GM15510 (cell line): ENCODE results near the gene MYH7.

Source experiments
- POLR2A ChIP-seq: IDR thresholded peaks from 3 replicates; pipeline ENCODE4 v1.6.1; 2011; ENCODE audit warnings: borderline replicate concordance; ENCODE audit not compliant: insufficient read length; ENCODE audit errors: extremely low read depth

Gene MYH7

DNA sequence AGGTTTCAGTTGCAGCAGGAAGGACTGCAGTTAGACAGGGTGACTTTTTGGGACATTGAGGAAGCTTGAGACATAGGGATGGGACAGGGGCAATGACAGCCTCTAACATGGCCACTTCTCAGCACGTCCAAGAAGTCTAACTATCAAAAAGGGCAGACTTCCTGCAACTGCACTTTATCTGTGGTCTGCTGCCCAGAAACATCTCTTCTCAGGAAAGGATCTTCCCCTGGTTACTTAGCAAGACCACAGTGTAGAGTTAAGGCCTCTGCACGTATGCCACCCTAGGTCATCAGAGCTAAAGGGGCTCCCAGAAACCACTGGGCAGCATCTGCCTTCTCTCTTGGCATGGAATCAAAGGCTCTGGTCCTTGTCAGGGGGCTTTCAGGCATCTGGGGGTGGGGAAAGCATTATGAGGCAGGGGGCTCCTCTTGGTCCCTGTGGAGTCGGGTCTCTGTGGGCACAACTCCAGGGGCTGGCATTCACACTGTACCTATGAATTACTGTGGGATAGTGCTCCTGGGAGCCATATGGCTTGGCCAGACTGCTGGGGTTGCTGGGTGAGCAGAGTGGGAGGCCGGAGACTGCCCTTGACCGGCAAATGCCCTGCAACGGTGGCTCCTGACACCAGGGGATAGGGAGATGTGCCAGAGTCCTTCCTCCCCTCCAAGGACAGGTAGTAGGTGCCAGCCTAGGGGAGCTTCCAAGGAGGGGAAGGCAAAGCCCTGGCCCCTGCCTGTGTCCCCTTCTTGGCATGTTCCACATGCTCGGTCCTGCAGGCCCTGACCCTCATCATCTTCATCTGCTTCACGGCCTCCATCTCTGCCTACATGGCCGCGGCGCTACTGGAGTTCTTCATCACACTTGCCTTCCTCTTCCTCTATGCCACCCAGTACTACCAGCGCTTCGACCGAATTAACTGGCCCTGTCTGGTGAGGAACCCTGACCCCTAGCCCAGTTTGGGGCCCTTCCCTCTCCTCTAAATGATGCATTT lies 57.6 kb downstream of the MYH7 start:
- TF ChIP-seq POLR2A = no peak

DNA sequence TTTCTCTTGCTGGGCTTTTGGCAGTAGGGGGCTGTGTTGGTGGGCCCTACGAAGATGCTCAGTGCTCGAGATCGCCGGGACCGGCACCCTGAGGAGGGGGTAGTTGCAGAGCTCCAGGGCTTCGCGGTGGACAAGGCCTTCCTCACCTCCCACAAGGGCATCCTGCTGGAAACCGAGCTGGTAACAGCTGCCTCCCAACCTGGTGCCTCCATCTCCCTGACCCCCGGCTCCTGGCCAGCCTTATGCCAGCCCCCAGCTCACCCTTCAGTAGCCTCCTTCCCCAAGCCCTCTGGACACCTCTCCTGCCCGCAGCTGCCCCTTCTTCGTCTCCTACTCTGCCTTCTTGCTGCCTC lies 58.3 kb downstream of the MYH7 start:
- TF ChIP-seq POLR2A = no peak

- no peak for TF ChIP-seq POLR2A
These were observed 58.8 kb downstream of the MYH7 start, which contains the start of gene CMTM5 for GRCh38 chr14:23376482-23377197. CMTM5 (plus strand) TSS chr14:23377046; CDS start chr14:23377252, 206 bp downstream.

DNA sequence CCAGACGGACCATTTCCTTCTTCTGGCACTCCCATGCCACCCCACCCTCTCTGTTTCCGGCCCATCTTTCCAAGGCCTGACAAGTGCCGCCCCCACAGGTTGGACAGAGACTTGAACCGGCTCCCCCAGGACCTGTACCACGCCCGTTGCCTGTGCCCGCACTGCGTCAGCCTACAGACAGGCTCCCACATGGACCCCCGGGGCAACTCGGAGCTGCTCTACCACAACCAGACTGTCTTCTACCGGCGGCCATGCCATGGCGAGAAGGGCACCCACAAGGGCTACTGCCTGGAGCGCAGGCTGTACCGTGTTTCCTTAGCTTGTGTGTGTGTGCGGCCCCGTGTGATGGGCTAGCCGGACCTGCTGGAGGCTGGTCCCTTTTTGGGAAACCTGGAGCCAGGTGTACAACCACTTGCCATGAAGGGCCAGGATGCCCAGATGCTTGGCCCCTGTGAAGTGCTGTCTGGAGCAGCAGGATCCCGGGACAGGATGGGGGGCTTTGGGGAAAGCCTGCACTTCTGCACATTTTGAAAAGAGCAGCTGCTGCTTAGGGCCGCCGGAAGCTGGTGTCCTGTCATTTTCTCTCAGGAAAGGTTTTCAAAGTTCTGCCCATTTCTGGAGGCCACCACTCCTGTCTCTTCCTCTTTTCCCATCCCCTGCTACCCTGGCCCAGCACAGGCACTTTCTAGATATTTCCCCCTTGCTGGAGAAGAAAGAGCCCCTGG lies 59.8 kb downstream of the MYH7 start:
- no peak for TF ChIP-seq POLR2A

GRCh38 chr14:23373041-23373440 lies 62.4 kb downstream of the MYH7 start:
- no peak for TF ChIP-seq POLR2A

GRCh38 chr14:23372509-23372908 lies 63.0 kb downstream of the MYH7 start, which contains the start of gene IL25:
IL25 (plus strand) TSS chr14:23372809.
- no peak for TF ChIP-seq POLR2A

GRCh38 chr14:23371865-23372264 lies 63.6 kb downstream of the MYH7 start:
- no peak for TF ChIP-seq POLR2A

DNA sequence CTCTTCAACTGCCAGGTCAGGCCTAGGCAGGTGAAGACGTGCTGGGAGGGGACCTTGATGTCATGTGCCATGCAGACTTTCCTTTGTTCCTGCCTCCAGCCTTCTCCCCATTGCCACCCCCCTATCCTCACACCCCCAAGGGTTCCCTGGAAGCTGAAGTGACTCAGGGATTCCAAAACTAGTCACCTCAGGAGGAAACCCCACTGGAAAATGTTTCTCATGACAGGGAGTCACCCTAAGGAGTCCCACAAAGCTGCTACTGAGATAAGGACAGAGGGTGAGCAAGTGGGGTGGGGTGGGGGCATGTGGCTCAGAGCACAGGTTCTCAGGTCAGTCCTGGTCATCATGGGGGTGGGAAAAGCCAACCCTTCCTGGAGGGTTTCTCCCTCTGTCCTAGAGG lies 65.2 kb downstream of the MYH7 start:
- TF ChIP-seq POLR2A = no peak

DNA sequence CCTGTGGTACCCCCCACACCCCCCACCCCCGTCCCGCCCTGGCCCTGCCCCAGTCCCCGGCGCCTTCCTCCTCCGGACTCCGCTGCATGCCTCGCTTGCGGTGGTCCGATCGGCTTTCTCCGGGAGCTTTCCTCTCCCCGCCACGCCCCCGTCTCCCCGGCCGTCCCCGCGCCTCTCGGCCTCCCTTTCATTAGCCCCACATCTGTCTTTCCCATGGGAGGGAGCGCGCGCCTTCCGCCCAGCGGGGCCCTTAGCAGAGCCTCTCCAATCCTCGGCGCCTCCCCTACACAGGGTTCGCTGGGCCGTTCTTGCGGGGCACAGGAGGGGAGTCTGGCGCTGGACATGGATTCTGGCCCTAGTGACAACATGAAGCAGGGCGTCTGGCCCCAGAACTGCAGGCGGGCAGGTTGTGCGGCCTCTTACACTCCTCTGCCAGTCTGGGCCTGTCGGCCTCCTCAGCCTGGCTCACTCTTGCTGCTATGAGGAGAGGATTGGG lies 69.0 kb downstream of the MYH7 start:
- no peak for TF ChIP-seq POLR2A

DNA sequence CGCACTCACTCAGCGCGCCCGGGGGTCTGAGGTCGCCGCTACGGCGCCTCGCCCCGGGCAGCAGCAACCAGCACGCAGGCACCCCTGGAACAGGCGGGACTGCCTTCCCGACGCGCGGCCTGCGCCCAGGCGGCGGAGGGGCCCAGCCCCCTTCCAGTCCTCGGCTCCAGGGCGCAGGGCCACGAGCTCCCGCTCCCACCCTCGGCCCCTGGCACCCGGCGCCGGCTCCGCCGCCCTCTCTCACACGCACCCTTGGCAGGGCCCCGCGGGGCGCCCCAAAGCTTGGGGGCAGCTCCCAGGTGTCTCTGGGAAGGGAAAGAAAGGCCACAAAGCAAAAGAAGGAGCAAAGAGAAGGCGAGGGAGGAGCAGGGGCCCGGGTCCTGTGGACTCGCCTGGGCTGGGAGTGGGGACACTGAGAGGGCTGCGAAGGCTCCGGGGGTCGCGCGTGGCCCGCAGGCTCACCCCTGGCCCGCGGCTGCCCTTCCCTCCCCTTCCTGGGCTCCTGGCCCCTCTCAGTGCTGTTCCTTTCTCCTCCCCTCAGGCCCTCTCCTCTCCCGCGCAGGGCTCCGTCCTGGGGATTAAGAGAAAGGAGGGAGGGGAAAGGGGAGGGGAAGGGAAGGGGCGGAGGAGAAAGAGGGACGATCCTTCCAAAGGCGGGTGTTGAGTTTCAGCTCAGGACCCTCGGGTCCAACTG lies 69.6 kb downstream of the MYH7 start:
- no peak for TF ChIP-seq POLR2A

GRCh38 chr14:23365036-23365731 lies 70.3 kb downstream of the MYH7 start, which contains the start of gene EFS:
EFS (minus strand) TSS chr14:23365172; CDS start chr14:23365025, 147 bp downstream.
- TF ChIP-seq POLR2A = no peak

GRCh38 chr14:23364164-23365035 lies 71.1 kb downstream of the MYH7 start:
- TF ChIP-seq POLR2A = no peak
